A549 (cell line): ENCODE results near the gene TMEM182. TPM values are rescaled to one million over a fixed set of nuclear protein-coding genes. Genes with fewer than 3 reads are reported as not detected.

Experiments
- ATAC-seq, 2 experiments: fragments of 200-7000 bp in 1 of 2; fragments of >200 bp in 1 of 2; cut with Nextera tagmentation in 1 of 2; cut with Tn5 transposase in 1 of 2; 3 replicates each; pipeline versions ENCODE4 v1.8.0 to v1.9.1; 2018 to 2020; ENCODE audit warnings: mild to moderate bottlenecking in 1 of 2, moderate library complexity in 1 of 2
- CTCF ChIA-PET: fragments of 300-600 bp; sonication (Branson Sonifier 250); formaldehyde crosslinking; extraction: SDS; loops from one replicate; lab custom pipeline; 2021; ENCODE audit warnings: antibody characterized with exemption, inconsistent platforms; lab: Yijun Ruan, JAX
- POLR2A ChIA-PET: fragments of 350-600 bp; formaldehyde crosslinking; extraction: SDS; loops from one replicate; lab custom pipeline; 2021; ENCODE audit warnings: antibody characterized with exemption, inconsistent platforms; lab: Yijun Ruan, JAX
- DNase-seq, 2 experiments: peaks; one replicate each; pipeline versions ENCODE4 v3.0.0 to v3.0.0-alpha.2; 2011 to 2016; ENCODE audit warnings: low read depth in 1 of 2, low spot score in 1 of 2
- FAIRE-seq: peaks from 2 replicates; lab custom pipeline; 2011; peaks lifted over from hg19 to GRCh38; lab: Jason Lieb, UNC
- H3K27ac ChIP-seq, 2 experiments: fragments of >200 bp; sonication (Bioruptor Twin); formaldehyde crosslinking; 3 replicates each; pipeline ENCODE4 v1.5.1; 2016 to 2017
- H3K4me1 ChIP-seq: fragments of >200 bp; sonication (Bioruptor Twin); formaldehyde crosslinking; 3 replicates; pipeline ENCODE4 v1.6.1; 2016
- H3K4me2 ChIP-seq: fragments of >200 bp; sonication (Bioruptor Twin); formaldehyde crosslinking; 3 replicates; pipeline ENCODE4 v1.6.1; 2016
- H3K4me3 ChIP-seq: fragments of >200 bp; sonication (Bioruptor Twin); formaldehyde crosslinking; 3 replicates; pipeline ENCODE4 v1.5.1; 2016
- H3K9me3 ChIP-seq: fragments of >200 bp; sonication (Bioruptor Twin); formaldehyde crosslinking; 3 replicates; pipeline ENCODE4 v1.6.1; 2016
- BHLHE40 ChIP-seq: IDR thresholded peaks from 2 replicates; pipeline ENCODE4 v1.6.1; 2012; ENCODE audit warnings: low read depth, low read length, inconsistent platforms
- CHD2 ChIP-seq: fragments of 150-350 bp; IDR thresholded peaks from 2 replicates; pipeline ENCODE4 v1.6.1; 2014; ENCODE audit warnings: low read length; ENCODE audit not compliant: partially characterized antibody
- CTCF ChIP-seq: fragments of >200 bp; sonication (Bioruptor Twin); formaldehyde crosslinking; IDR thresholded peaks from 3 replicates; pipeline ENCODE4 v1.5.1; 2016
- EHMT2 ChIP-seq: fragments of 200-600 bp; sonication (generic); IDR thresholded peaks from 2 replicates; pipeline ENCODE4 v1.6.1; 2016; ENCODE audit warnings: antibody characterized with exemption, low read depth, mild to moderate bottlenecking, moderate library complexity
- ESRRA ChIP-seq: fragments of 150-350 bp; IDR thresholded peaks from 2 replicates; pipeline ENCODE4 v1.6.1; 2014; ENCODE audit warnings: mild to moderate bottlenecking, low read length, borderline replicate concordance
- HMGXB4 ChIP-seq: fragments of 250-450 bp; sonication (Bioruptor Pico); IDR thresholded peaks from 2 replicates; pipeline ENCODE4 v1.5.0; 2021; ENCODE audit warnings: mild to moderate bottlenecking, moderate library complexity, borderline replicate concordance
- HOXA7 ChIP-seq: fragments of 250-450 bp; sonication (Bioruptor Pico); IDR thresholded peaks from 2 replicates; pipeline ENCODE4 v1.5.0; 2020; ENCODE audit warnings: mild to moderate bottlenecking, moderate library complexity
- NFE2L2 ChIP-seq: fragments of 150-350 bp; conservative IDR thresholded peaks from 2 replicates; pipeline ENCODE4 v1.6.1; 2014; ENCODE audit warnings: low read length
- NR3C1 ChIP-seq: fragments of >200 bp; sonication (Bioruptor Twin); formaldehyde crosslinking; IDR thresholded peaks from 3 replicates; pipeline ENCODE4 v1.6.1; 2017
- PBX3 ChIP-seq: IDR thresholded peaks from 2 replicates; pipeline ENCODE4 v1.6.1; 2012
- POLR2A ChIP-seq: IDR thresholded peaks from 2 replicates; pipeline ENCODE4 v1.6.1; 2012; ENCODE audit warnings: mild to moderate bottlenecking, low read length
- RAD21 ChIP-seq, 2 experiments: fragments of >200 bp in 1 of 2; sonication (Bioruptor Twin) in 1 of 2; formaldehyde crosslinking in 1 of 2; IDR thresholded peaks in 1 of 2; conservative IDR thresholded peaks in 1 of 2; 2 replicates in 1 of 2; 3 replicates in 1 of 2; pipeline ENCODE4 v1.6.1; 2012 to 2018; ENCODE audit warnings: inconsistent platforms in 1 of 2
- RARB ChIP-seq: fragments of 250-450 bp; sonication (Bioruptor Pico); IDR thresholded peaks from 2 replicates; pipeline ENCODE4 v1.8.0; 2021; ENCODE audit warnings: mild to moderate bottlenecking, moderate library complexity
- REST ChIP-seq: fragments of 200-600 bp; sonication (generic); IDR thresholded peaks from 2 replicates; pipeline ENCODE4 v1.6.1; 2016; ENCODE audit warnings: antibody characterized with exemption, mild to moderate bottlenecking, moderate library complexity
- RFX5 ChIP-seq: fragments of 450-650 bp; IDR thresholded peaks from 2 replicates; pipeline ENCODE4 v1.7.1; 2014; ENCODE audit warnings: antibody characterized with exemption, mild to moderate bottlenecking, moderate library complexity
- SMC3 ChIP-seq: fragments of >200 bp; sonication (Bioruptor Twin); formaldehyde crosslinking; IDR thresholded peaks from 3 replicates; pipeline ENCODE4 v1.6.1; 2018; ENCODE audit warnings: inconsistent platforms
- SREBF2 ChIP-seq: fragments of 450-650 bp; IDR thresholded peaks from 2 replicates; pipeline ENCODE4 v1.6.1; 2014; ENCODE audit warnings: mild to moderate bottlenecking, moderate library complexity
- TFCP2L1 ChIP-seq: fragments of 250-450 bp; sonication (Bioruptor Pico); IDR thresholded peaks from 2 replicates; pipeline ENCODE4 v1.5.0; 2021; ENCODE audit warnings: mild to moderate bottlenecking
- ZC3H11A ChIP-seq: fragments of 450-650 bp; IDR thresholded peaks from 2 replicates; pipeline ENCODE4 v1.6.1; 2014; ENCODE audit warnings: antibody characterized with exemption, mild to moderate bottlenecking
- WGBS: methylation state at CpG from one replicate; pipeline ENCODE4 v1.1.6; 2017; ENCODE audit errors: missing lambda C conversion rate; 5-methylcytosine and 5-hydroxymethylcytosine counted together
- polyA plus RNA-seq, 4 experiments: library from polyadenylated mRNA; depleted of rRNA in 3 of 4; stranded (reverse); fragments of >200 nt; fragmentation: RNase III in 1 of 4; extraction: RNeasy Plus Mini Kit Qiagen cat#74134 plus additional on column Dnase treatment in 1 of 4; gene quantifications; 2 replicates in 3 of 4; 3 replicates in 1 of 4; pipeline ENCODE4 v1.2.3, GENCODE V29; 2011 to 2017

The TMEM182 gene
- polyA plus RNA-seq, 2 of the 4 experiments (the other 2 are of a cell fraction): 5.3 to 13.1 TPM

- TF ChIP-seq BHLHE40 (no peak), TFCP2L1 (no peak)
- TF ChIP-seq, all 56 proteins: peak for 0
Measured at GRCh38 chr2:102771114-102771513, 9.3 kb downstream of the TMEM182 start (continued).

GRCh38 chr2:102772659-102773058 is 10.8 kb downstream of the TMEM182 start:
- DNase-seq (no peak), ATAC-seq (no peak)
- Histone ChIP-seq H3K4me3 (no peak overlapping the region), H3K27ac (no peak overlapping the region), H3K4me1 (no peaks in the 10 kb centered on the region), H3K4me2 (no peak overlapping the region)
- TF ChIP-seq RFX5: no peak
- TF ChIP-seq NFE2L2: no peak
- TF ChIP-seq SMC3: no peak
- no peak for TF ChIP-seq PBX3
- TF ChIP-seq POLR2A: no peak
- no peak for TF ChIP-seq HMGXB4 (CRISPR knock-in tag)
- TF ChIP-seq CHD2: no peak
- no peak for TF ChIP-seq RAD21 (conservative IDR thresholded peaks at IDR 0.05 in 1 of 2, IDR thresholded peaks at IDR 0.05 in 1 of 2)
- TF ChIP-seq NR3C1: no peak
- no peak for TF ChIP-seq HOXA7 (CRISPR knock-in tag)
- TF ChIP-seq REST: no peak
- no peak for TF ChIP-seq RARB (CRISPR knock-in tag)
- TF ChIP-seq CTCF: no peak
- TF ChIP-seq EHMT2: no peak
- no peak for TF ChIP-seq ZC3H11A
- no peak for TF ChIP-seq TFCP2L1
- no peak for TF ChIP-seq ESRRA
- TF ChIP-seq SREBF2: no peak
- TF ChIP-seq, all 56 proteins: peak for 0
- 97% methylated on average over 3 of the region's 3 CpGs for WGBS
- H3K9me3 ChIP-seq: no peaks in the 10 kb centered on the region
- FAIRE-seq: no peak
- CTCF ChIA-PET: interaction anchor here (0.5 to 2.5 kb wide), 2 partner anchors 19 to 899 kb away, joined by 3 to 10 read pairs; no protein-coding TSS in a partner anchor
- POLR2A ChIA-PET: no interaction called here
